ENCODE measurements around the gene PTGR3. TPM values are rescaled to one million over a fixed set of nuclear protein-coding genes. Genes with fewer than 3 reads are reported as not detected.
A peak's percentile ranks its signal among the peaks of the same experiment; 100 is the strongest.

The PTGR3 gene
- total RNA-seq, 1 donor from 2014 or later, result 6.8 TPM

GRCh38 chr18:75226286-75226955, 17.5 kb upstream of the PTGR3 start:
- Histone ChIP-seq H3K27me3 (ENCODE audit: control insufficient read depth, insufficient read depth, low read length) (no peaks in the 10 kb centered on the region), H3K36me3 (ENCODE audit: control insufficient read depth, insufficient read depth, low read length) (no peaks in the 10 kb centered on the region), H3K4me3 (ENCODE audit: low read depth, low read length) (no peak overlapping the region)
- no peak for TF ChIP-seq CTCF (IDR thresholded peaks at IDR 0.05; ENCODE audit: insufficient read depth, low read length, severe bottlenecking)
- DNase-seq (ENCODE audit: low read depth) (no peak), FAIRE-seq (no peak)

GRCh38 chr18:75223687-75224347, 14.9 kb upstream of the PTGR3 start:
- DNase-seq (ENCODE audit: low read depth) (no peak), FAIRE-seq (peak; percentile 23)
- no peak for TF ChIP-seq CTCF (IDR thresholded peaks at IDR 0.05; ENCODE audit: insufficient read depth, low read length, severe bottlenecking)
- Histone ChIP-seq H3K36me3 (ENCODE audit: control insufficient read depth, insufficient read depth, low read length) (no peaks in the 10 kb centered on the region), H3K27me3 (ENCODE audit: control insufficient read depth, insufficient read depth, low read length) (no peaks in the 10 kb centered on the region), H3K4me3 (ENCODE audit: low read depth, low read length) (no peak overlapping the region)

GRCh38 chr18:75222407-75222806, 13.5 kb upstream of the PTGR3 start:
- FAIRE-seq, result no peak

GRCh38 chr18:75221897-75222296, 13.0 kb upstream of the PTGR3 start:
- Histone ChIP-seq H3K4me3 (ENCODE audit: low read depth, low read length) (no peak overlapping the region), H3K36me3 (ENCODE audit: control insufficient read depth, insufficient read depth, low read length) (no peaks in the 10 kb centered on the region), H3K27me3 (ENCODE audit: control insufficient read depth, insufficient read depth, low read length) (no peaks in the 10 kb centered on the region)
- FAIRE-seq (no peak), DNase-seq (ENCODE audit: low read depth) (no peak)
- no peak for TF ChIP-seq CTCF (IDR thresholded peaks at IDR 0.05; ENCODE audit: insufficient read depth, low read length, severe bottlenecking)

More at GRCh38 chr18:75222407-75222806, 13.5 kb upstream of the PTGR3 start:
- Histone ChIP-seq H3K4me3 (ENCODE audit: low read depth, low read length) (no peak overlapping the region), H3K27me3 (ENCODE audit: control insufficient read depth, insufficient read depth, low read length) (no peaks in the 10 kb centered on the region), H3K36me3 (ENCODE audit: control insufficient read depth, insufficient read depth, low read length) (no peaks in the 10 kb centered on the region)
- no peak for TF ChIP-seq CTCF (IDR thresholded peaks at IDR 0.05; ENCODE audit: insufficient read depth, low read length, severe bottlenecking)
- DNase-seq (ENCODE audit: low read depth), result no peak

- no peaks in the 10 kb centered on the region for H3K36me3 ChIP-seq (ENCODE audit: control insufficient read depth, insufficient read depth, low read length)
- DNase-seq (ENCODE audit: low read depth) (peak; percentile 33), FAIRE-seq (no peak)
- no peak for TF ChIP-seq CTCF (IDR thresholded peaks at IDR 0.05; ENCODE audit: insufficient read depth, low read length, severe bottlenecking)
- H3K4me3 ChIP-seq (ENCODE audit: low read depth, low read length), result no peak overlapping the region
- no peaks in the 10 kb centered on the region for H3K27me3 ChIP-seq (ENCODE audit: control insufficient read depth, insufficient read depth, low read length)
Observed at GRCh38 chr18:75221397-75221796, 12.5 kb upstream of the PTGR3 start.
